Tibial artery (tissue), 4 donors: Measurements from ENCODE around the gene CDC14B.

Experiments used
- DNase-seq, 2 donors: peaks; one replicate each; pipeline ENCODE4 v3.0.0-alpha.2; 2019
- H3K27ac ChIP-seq, 2 donors: fragments of 200-600 bp; sonication (generic) in 1 of 2; 1 replicate in 1 of 2; 2 replicates in 1 of 2; pipeline ENCODE4 v1.5.1; 2018 to 2019; ENCODE audit warnings: mild to moderate bottlenecking in 1 of 2
- H3K27me3 ChIP-seq, 2 donors: fragments of 200-600 bp; sonication (generic) in 1 of 2; one replicate each; pipeline versions ENCODE4 v1.5.1 to v1.6.0; 2016 to 2019
- H3K36me3 ChIP-seq, 3 donors: fragments of 200-600 bp; sonication (generic) in 2 of 3; one replicate each; pipeline ENCODE4 v1.5.1; 2016 to 2019; ENCODE audit warnings: mild to moderate bottlenecking in 2 of 3
- H3K4me1 ChIP-seq, 4 donors: fragments of 200-600 bp; sonication (generic) in 2 of 4; 1 replicate in 3 of 4; 2 replicates in 1 of 4; pipeline ENCODE4 v1.5.1; 2016 to 2019
- H3K4me3 ChIP-seq, 2 donors: fragments of 200-600 bp; sonication (generic) in 1 of 2; 1 replicate in 1 of 2; 2 replicates in 1 of 2; pipeline ENCODE4 v1.5.1; 2018 to 2019; ENCODE audit warnings: mild to moderate bottlenecking in 2 of 2
- H3K9me3 ChIP-seq, 3 donors: fragments of 200-600 bp; sonication (generic) in 1 of 3; one replicate each; pipeline ENCODE4 v1.5.1; 2016 to 2019
- CTCF ChIP-seq, 2 experiments: fragments of 200-600 bp in 1 of 2; fragments of 450-650 bp in 1 of 2; IDR thresholded peaks; one replicate each; pipeline ENCODE4 v1.5.1; 2017 to 2019; ENCODE audit warnings: antibody characterized with exemption in 2 of 2, mild to moderate bottlenecking in 1 of 2, moderate library complexity in 1 of 2
- intact Hi-C: fragments of 100-400 bp; cut with DNase I; formaldehyde crosslinking; loops from one replicate; pipeline ENCODE4 v1.15.0; 2023; ENCODE audit warnings: low total_unique reads

Gene CDC14B

GRCh38 chr9:96581301-96581700 is 38.3 kb downstream of the CDC14B start:
- Histone ChIP-seq H3K27me3 (no peaks in the 10 kb centered on the region), H3K4me1 (no peaks in the 10 kb centered on the region), H3K36me3 (no peaks in the 10 kb centered on the region), H3K9me3 (no peaks in the 10 kb centered on the region), H3K27ac (no peak overlapping the region), H3K4me3 (no peak overlapping the region)
- TF ChIP-seq CTCF (IDR thresholded peaks at IDR 0.05) = no peak
- intact Hi-C loops = no loop called here
- DNase-seq = no peak

- Histone ChIP-seq H3K36me3 (no peaks in the 10 kb centered on the region), H3K9me3 (no peaks in the 10 kb centered on the region), H3K4me3 (no peak overlapping the region), H3K27me3 (no peaks in the 10 kb centered on the region), H3K27ac (no peak overlapping the region), H3K4me1 (no peaks in the 10 kb centered on the region)
- TF ChIP-seq CTCF (IDR thresholded peaks at IDR 0.05) = no peak
- no peak for DNase-seq
- intact Hi-C loops = loop anchor here (5.0 kb wide), 1 partner anchor 42 kb away; the partner anchor contains the start of gene CDC14B
Measured at GRCh38 chr9:96574931-96575351, 44.7 kb downstream of the CDC14B start.

GRCh38 chr9:96574455-96574854 is 45.2 kb downstream of the CDC14B start:
- Histone ChIP-seq H3K4me3 (no peak overlapping the region), H3K27me3 (no peaks in the 10 kb centered on the region), H3K4me1 (no peaks in the 10 kb centered on the region), H3K9me3 (no peaks in the 10 kb centered on the region), H3K27ac (no peak overlapping the region), H3K36me3 (no peaks in the 10 kb centered on the region)
- TF ChIP-seq CTCF (IDR thresholded peaks at IDR 0.05) = no peak
- DNase-seq = no peak
- intact Hi-C loops = loop anchor here (5.0 kb wide), 1 partner anchor 43 kb away; the partner anchor contains the start of gene CDC14B

- H3K9me3 ChIP-seq = no peaks in the 10 kb centered on the region
- peak overlapping the region; percentile 77 to 91 for H3K4me3 ChIP-seq
- DNase-seq = no peak
- TF ChIP-seq CTCF (IDR thresholded peaks at IDR 0.05) = no peak
- peaks cover under 1 to 4% (median 3%) of the 10 kb centered on the region in 3 donors for H3K36me3 ChIP-seq
- intact Hi-C loops = loop anchor here (2.0 to 10.0 kb wide), 4 partner anchors 45 to 152 kb away; partner anchors contain the start of genes HABP4 and ZNF367
- no peaks in the 10 kb centered on the region for H3K27me3 ChIP-seq
- peaks cover 0 to 38% (median 9%) of the 10 kb centered on the region in 4 donors for H3K4me1 ChIP-seq
- H3K27ac ChIP-seq = peak overlapping the region; percentile 94 to 97
Measured at GRCh38 chr9:96567203-96567700, 52.4 kb downstream of the CDC14B start.

- TF ChIP-seq CTCF (IDR thresholded peaks at IDR 0.05) = peak; percentile 60 to 65
- Histone ChIP-seq H3K4me3 (peak overlapping the region; percentile 77 to 91), H3K4me1 (peaks cover 0 to 38% (median 9%) of the 10 kb centered on the region in 4 donors), H3K36me3 (peaks cover 6 to 9% (median 7%) of the 10 kb centered on the region in 3 donors), H3K27me3 (no peaks in the 10 kb centered on the region), H3K9me3 (no peaks in the 10 kb centered on the region), H3K27ac (peak overlapping the region; percentile 94 to 97)
- DNase-seq = peak; percentile 81 to 94
- intact Hi-C loops = loop anchor here (2.0 to 10.0 kb wide), 4 partner anchors 44 to 152 kb away; partner anchors contain the start of genes HABP4 and ZNF367
Measured at GRCh38 chr9:96566498-96567202, 53.0 kb downstream of the CDC14B start.
